HFFc6 (cell line): ENCODE data around the gene VGLL3. TPM values are rescaled to one million over a fixed set of nuclear protein-coding genes. Genes with fewer than 3 reads are reported as not detected.

Experiments used
- DNase-seq: peaks from one replicate; pipeline ENCODE4 v3.0.0-alpha.2; 2018
- H3K27ac Mint-ChIP-seq: 2 replicates; pipeline ENCODE4 v1.8.0; 2020; ENCODE audit warnings: mild to moderate bottlenecking, mixed read lengths
- H3K27me3 Mint-ChIP-seq: 2 replicates; pipeline ENCODE4 v1.8.0; 2021; ENCODE audit warnings: mild to moderate bottlenecking, moderate library complexity, mixed read lengths; ENCODE audit not compliant: insufficient read depth
- H3K36me3 Mint-ChIP-seq: 2 replicates; pipeline ENCODE4 v1.8.0; 2021; ENCODE audit warnings: low read depth, mixed read lengths
- H3K4me1 Mint-ChIP-seq: 2 replicates; pipeline ENCODE4 v1.8.0; 2020; ENCODE audit warnings: low read depth, mixed read lengths
- H3K4me3 Mint-ChIP-seq: 2 replicates; pipeline ENCODE4 v1.8.0; 2020; ENCODE audit warnings: mild to moderate bottlenecking, moderate library complexity, mixed read lengths
- H3K9me3 Mint-ChIP-seq: 2 replicates; pipeline ENCODE4 v1.8.0; 2020; ENCODE audit warnings: mild to moderate bottlenecking, mixed read lengths
- total RNA-seq, 6 experiments: library from RNA; stranded (reverse); fragmentation: NEBNext Ultra II Directional; extraction: Animal tissue kit (Norgen Biotek cat#: 25700); gene quantifications; 2 replicates in 1 of 6; 3 replicates in 5 of 6; pipeline ENCODE4 v1.2.3, GENCODE V29; 2021
- TF ChIP-seq, protein P1 (sequence below): fragments of 200-600 bp; sonication (generic); IDR thresholded peaks from 2 replicates; pipeline ENCODE4 v1.5.0; 2021; ENCODE audit warnings: antibody characterized with exemption, mild to moderate bottlenecking

VGLL3 gene
- total RNA-seq, 6 experiments from 2014 or later: 117 to 193 (median 151) TPM

- Mint-ChIP-seq H3K4me1 (peaks cover 47% of the 10 kb centered on the region), H3K36me3 (no peaks in the 10 kb centered on the region), H3K4me3 (peak overlapping the region; percentile 33; the same call in 1 of the 2 replicates), H3K27ac (no peak overlapping the region; the same call in 1 of the 2 replicates), H3K9me3 (no peaks in the 10 kb centered on the region), H3K27me3 (no peaks in the 10 kb centered on the region; the same call in 1 of the 2 replicates)
- TF ChIP-seq, protein P1, sequence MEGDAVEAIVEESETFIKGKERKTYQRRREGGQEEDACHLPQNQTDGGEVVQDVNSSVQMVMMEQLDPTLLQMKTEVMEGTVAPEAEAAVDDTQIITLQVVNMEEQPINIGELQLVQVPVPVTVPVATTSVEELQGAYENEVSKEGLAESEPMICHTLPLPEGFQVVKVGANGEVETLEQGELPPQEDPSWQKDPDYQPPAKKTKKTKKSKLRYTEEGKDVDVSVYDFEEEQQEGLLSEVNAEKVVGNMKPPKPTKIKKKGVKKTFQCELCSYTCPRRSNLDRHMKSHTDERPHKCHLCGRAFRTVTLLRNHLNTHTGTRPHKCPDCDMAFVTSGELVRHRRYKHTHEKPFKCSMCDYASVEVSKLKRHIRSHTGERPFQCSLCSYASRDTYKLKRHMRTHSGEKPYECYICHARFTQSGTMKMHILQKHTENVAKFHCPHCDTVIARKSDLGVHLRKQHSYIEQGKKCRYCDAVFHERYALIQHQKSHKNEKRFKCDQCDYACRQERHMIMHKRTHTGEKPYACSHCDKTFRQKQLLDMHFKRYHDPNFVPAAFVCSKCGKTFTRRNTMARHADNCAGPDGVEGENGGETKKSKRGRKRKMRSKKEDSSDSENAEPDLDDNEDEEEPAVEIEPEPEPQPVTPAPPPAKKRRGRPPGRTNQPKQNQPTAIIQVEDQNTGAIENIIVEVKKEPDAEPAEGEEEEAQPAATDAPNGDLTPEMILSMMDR: no peak
- peak; percentile 51 for DNase-seq
Measured at GRCh38 chr3:86929046-86929445, 61.9 kb downstream of the VGLL3 start.

DNA sequence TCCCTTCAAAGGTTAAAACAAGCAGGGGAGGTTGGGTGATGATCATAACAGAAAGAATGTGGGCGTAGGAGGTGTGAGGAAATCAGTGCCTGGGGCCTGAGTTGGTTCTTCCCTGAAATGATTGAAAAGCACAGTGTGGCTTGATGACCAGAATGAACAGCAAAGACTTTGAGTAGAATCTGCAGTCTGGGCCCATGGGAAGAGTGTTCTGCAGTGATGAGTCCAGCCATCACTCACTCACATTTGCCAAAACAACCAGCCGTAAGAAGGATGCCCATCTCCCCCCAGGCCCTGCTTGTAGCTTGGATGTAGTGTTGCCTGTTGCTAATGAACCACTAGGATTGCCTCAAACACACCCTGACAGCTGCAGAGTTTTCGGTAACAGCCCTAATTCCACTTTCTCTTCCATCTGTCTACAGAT lies 67.9 kb downstream of the VGLL3 start:
- TF ChIP-seq, protein P1: 0 out of 2 replicates have a peak, but pooled peaks have one; percentile 11
- H3K27ac Mint-ChIP-seq: peak overlapping the region; percentile 80
- peaks cover 51% of the 10 kb centered on the region for H3K4me1 Mint-ChIP-seq
- H3K9me3 Mint-ChIP-seq: no peaks in the 10 kb centered on the region
- DNase-seq: peak; percentile 76
- peaks cover 1% of the 10 kb centered on the region; the same call in 1 of the 2 replicates for H3K27me3 Mint-ChIP-seq
- H3K36me3 Mint-ChIP-seq: no peaks in the 10 kb centered on the region
- peak overlapping the region; percentile 68 for H3K4me3 Mint-ChIP-seq

DNA sequence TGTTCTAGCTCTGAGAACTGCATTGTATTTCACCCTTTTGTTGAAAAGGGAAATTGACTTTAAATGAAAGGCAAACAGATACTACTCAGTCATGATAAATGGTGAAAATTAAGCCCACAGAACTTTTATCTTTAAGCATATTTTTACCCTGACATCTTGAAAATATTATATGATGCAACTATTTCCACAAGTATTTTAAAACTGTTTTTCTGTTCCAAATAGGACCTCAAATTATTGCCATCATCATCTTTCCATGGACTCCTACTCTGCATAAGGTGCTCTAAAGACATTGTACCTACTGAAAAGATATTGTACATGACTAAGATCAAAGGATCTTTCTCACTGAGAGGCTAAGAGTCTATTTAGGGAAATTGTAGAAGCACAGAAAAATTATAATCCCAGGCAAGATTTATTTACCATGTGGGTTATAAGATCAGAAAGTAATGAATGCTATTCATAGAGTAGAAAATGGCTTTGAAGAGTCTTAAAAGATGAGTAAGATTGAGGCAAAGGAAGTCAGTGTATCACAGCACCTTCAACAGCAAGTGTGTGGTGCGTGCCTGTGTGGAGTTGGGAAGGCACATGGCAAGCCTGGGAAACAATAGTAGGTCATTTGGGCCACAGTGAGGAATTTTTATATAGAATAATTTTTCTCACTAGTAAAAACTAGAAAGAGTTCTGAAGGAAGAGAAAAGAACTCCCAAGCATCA lies 68.8 kb downstream of the VGLL3 start:
- no peak for DNase-seq

GRCh38 chr3:86914670-86915069 lies 76.3 kb downstream of the VGLL3 start:
- Mint-ChIP-seq H3K27ac (no peak overlapping the region), H3K27me3 (no peaks in the 10 kb centered on the region), H3K4me3 (no peak overlapping the region), H3K9me3 (no peaks in the 10 kb centered on the region), H3K36me3 (no peaks in the 10 kb centered on the region), H3K4me1 (peaks cover 11% of the 10 kb centered on the region)
- TF ChIP-seq, protein P1: no peak
- DNase-seq: no peak

More for the DNA sequence above, 68.8 kb downstream of the VGLL3 start:
- TF ChIP-seq, protein P1: no peak
- peaks cover 51% of the 10 kb centered on the region for H3K4me1 Mint-ChIP-seq
- peaks cover 1% of the 10 kb centered on the region; the same call in 1 of the 2 replicates for H3K27me3 Mint-ChIP-seq
- no peaks in the 10 kb centered on the region for H3K9me3 Mint-ChIP-seq
- H3K27ac Mint-ChIP-seq: peak overlapping the region; percentile 80
- H3K4me3 Mint-ChIP-seq: peak overlapping the region; percentile 68; the same call in 1 of the 2 replicates
- H3K36me3 Mint-ChIP-seq: no peaks in the 10 kb centered on the region

- Mint-ChIP-seq H3K9me3 (no peaks in the 10 kb centered on the region), H3K4me1 (0 out of 2 replicates have a peak, but pooled peaks cover 5% of the 10 kb centered on the region), H3K4me3 (no peak overlapping the region), H3K36me3 (no peaks in the 10 kb centered on the region), H3K27me3 (no peaks in the 10 kb centered on the region), H3K27ac (no peak overlapping the region)
- TF ChIP-seq, protein P1: no peak
- no peak for DNase-seq
Measured at GRCh38 chr3:86913160-86913559, 77.8 kb downstream of the VGLL3 start.
